NCI-H345 treated with DMSO at 0.1 percent for 48 hours (cell line): ENCODE data around the gene OTUB1.
"Not testable (repeated sequence)": the region's sequence is repeated elsewhere in the genome, so short reads cannot be mapped to it uniquely, and the experiment has no call there.

ENCODE experiments used
- DNase-seq: peaks from one replicate; lab custom pipeline; 2025; ENCODE audit not compliant: unreplicated experiment; lab: John Stamatoyannopoulos, UW

The OTUB1 gene

GRCh38 chr11:63986156-63986931 lies at the start of gene OTUB1:
TSS of gene OTUB1 (plus strand) at chr11:63986438. CDS start at chr11:63986457, 19 bp downstream.
- peak; percentile 77 for DNase-seq

- DNase-seq: peak; percentile 14
Observed at GRCh38 chr11:63937713-63938478, 48.3 kb upstream of the OTUB1 start.

GRCh38 chr11:63938479-63939396 lies 47.5 kb upstream of the OTUB1 start, which contains the start of gene NAA40:
TSS of gene NAA40 (plus strand) at chr11:63939002. CDS start at chr11:63939097, 95 bp downstream.
- peak; percentile 78 for DNase-seq

GRCh38 chr11:63939397-63939891 lies 46.8 kb upstream of the OTUB1 start:
- no peak for DNase-seq

GRCh38 chr11:63940786-63941185 lies 45.5 kb upstream of the OTUB1 start:
- no peak for DNase-seq

GRCh38 chr11:63941901-63942300 lies 44.3 kb upstream of the OTUB1 start:
- DNase-seq: no peak

- no peak for DNase-seq
Observed at GRCh38 chr11:63942803-63943202, 43.4 kb upstream of the OTUB1 start.

- no peak for DNase-seq
Observed at GRCh38 chr11:63944987-63945386, 41.3 kb upstream of the OTUB1 start.

GRCh38 chr11:63945477-63946163 lies 40.6 kb upstream of the OTUB1 start:
- DNase-seq: peak; percentile 34

GRCh38 chr11:63951779-63952536 lies 34.3 kb upstream of the OTUB1 start:
- no peak for DNase-seq

- DNase-seq: no peak
Observed at GRCh38 chr11:63952570-63952969, 33.7 kb upstream of the OTUB1 start.

- no peak for DNase-seq
Observed at GRCh38 chr11:63958008-63958407, 28.2 kb upstream of the OTUB1 start.

GRCh38 chr11:63961608-63962412 lies 24.4 kb upstream of the OTUB1 start:
- DNase-seq: peak; percentile 77

GRCh38 chr11:63963895-63964294 lies 22.3 kb upstream of the OTUB1 start:
- not testable (repeated sequence) for DNase-seq

- DNase-seq: no peak
Observed at GRCh38 chr11:63966444-63966843, 19.8 kb upstream of the OTUB1 start.

GRCh38 chr11:63969461-63969860 lies 16.8 kb upstream of the OTUB1 start:
- no peak for DNase-seq

GRCh38 chr11:63970902-63971301 lies 15.3 kb upstream of the OTUB1 start:
- no peak for DNase-seq

- DNase-seq: not testable (repeated sequence)
Observed at GRCh38 chr11:63973912-63974258, 12.4 kb upstream of the OTUB1 start.
